ENCODE data around the gene SLC9A3. TPM values are rescaled to one million over a fixed set of nuclear protein-coding genes. Genes with fewer than 3 reads are reported as not detected.

The SLC9A3 gene
- total RNA-seq, 4 donors from 2014 or later = 4.8 to 701 (median 183) TPM

DNA sequence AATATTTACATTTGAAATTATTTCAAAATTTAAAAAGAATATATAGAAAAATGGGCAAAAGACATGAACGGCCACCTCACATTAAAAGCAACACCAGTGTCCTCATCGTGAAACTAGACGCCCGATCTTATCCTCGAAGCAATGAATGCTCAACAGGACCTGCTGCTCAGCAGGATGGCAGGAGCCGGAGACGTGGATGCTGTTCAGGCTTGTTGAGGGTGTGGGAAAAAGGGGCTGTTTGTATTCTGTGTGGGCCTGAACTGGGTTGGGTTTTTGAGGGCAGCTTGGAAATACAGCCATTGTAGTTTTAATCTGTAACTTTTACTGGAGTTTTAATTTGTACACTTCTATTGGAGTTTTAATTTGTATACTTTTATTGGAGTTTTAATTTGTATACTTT, 60.9 kb downstream of the SLC9A3 start:
- Histone ChIP-seq H3K27me3 (no peaks in the 10 kb centered on the region), H3K4me1 (no peaks in the 10 kb centered on the region), H3K36me3 (peaks cover 0 to 37% (median 8%) of the 10 kb centered on the region in 4 donors), H3K27ac (no peak overlapping the region), H3K4me3 (no peak overlapping the region), H3K9me3 (no peaks in the 10 kb centered on the region)
- 79 to 86% methylated on average over 7 of the region's 7 CpGs for WGBS, 2 donors (ENCODE audit: low coverage in 1 of 2)
- DNase-seq = no peak
- TF ChIP-seq, protein P1, sequence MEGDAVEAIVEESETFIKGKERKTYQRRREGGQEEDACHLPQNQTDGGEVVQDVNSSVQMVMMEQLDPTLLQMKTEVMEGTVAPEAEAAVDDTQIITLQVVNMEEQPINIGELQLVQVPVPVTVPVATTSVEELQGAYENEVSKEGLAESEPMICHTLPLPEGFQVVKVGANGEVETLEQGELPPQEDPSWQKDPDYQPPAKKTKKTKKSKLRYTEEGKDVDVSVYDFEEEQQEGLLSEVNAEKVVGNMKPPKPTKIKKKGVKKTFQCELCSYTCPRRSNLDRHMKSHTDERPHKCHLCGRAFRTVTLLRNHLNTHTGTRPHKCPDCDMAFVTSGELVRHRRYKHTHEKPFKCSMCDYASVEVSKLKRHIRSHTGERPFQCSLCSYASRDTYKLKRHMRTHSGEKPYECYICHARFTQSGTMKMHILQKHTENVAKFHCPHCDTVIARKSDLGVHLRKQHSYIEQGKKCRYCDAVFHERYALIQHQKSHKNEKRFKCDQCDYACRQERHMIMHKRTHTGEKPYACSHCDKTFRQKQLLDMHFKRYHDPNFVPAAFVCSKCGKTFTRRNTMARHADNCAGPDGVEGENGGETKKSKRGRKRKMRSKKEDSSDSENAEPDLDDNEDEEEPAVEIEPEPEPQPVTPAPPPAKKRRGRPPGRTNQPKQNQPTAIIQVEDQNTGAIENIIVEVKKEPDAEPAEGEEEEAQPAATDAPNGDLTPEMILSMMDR (IDR thresholded peaks at IDR 0.05) = no peak
- no peak for TF ChIP-seq POLR2A (IDR thresholded peaks at IDR 0.05)
- intact Hi-C loops (cut with DNase I; ENCODE audit: low total_unique reads) (loop anchor here (10.0 kb wide), 1 partner anchor 442 kb away; no protein-coding TSS in a partner anchor), in situ Hi-C loops (cut with MboI; ENCODE audit: low pct_ligation_motif_present in 1 of 4, low pct_unique_long_range_greater_than_20kb in 1 of 4, low sequenced_read_pairs in 3 of 4) (no loop called here)

DNA sequence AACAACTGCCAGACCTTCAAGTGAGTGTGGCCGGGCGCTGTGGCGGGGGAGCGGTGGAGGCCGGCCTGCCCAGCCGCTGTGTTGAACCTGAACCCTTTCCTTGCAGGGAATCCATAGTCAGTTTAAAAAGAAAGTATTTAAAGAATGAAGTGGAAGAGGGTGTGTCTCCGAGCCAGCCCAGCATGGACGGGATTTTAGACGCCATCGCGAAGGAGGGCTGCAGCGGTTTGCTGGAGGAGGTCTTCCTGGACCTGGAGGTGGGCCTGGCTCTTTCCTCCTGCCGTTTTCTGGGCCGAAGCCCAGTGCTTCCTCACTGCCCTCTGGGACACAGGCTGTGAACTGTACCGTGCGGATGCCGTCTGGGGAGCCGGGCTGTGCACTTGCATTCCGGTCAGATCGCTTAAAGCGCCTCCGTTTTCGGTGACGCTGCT, 62.2 kb downstream of the SLC9A3 start:
- no peak overlapping the region for H3K4me3 ChIP-seq
- intact Hi-C loops (cut with DNase I; ENCODE audit: low total_unique reads) = loop anchor here (10.0 kb wide), 1 partner anchor 443 kb away; no protein-coding TSS in a partner anchor
- TF ChIP-seq, protein P1 (IDR thresholded peaks at IDR 0.05) = no peak
- TF ChIP-seq EP300 (IDR thresholded peaks at IDR 0.05; ENCODE audit: low read depth) = no peak
- no peak for TF ChIP-seq POLR2A (IDR thresholded peaks at IDR 0.05)
- TF ChIP-seq POLR2AphosphoS5 (IDR thresholded peaks at IDR 0.05) = no peak

GRCh38 chr5:460273-460625, 64.0 kb downstream of the SLC9A3 start:
- no peak overlapping the region for H3K27ac ChIP-seq
- intact Hi-C loops (cut with DNase I; ENCODE audit: low total_unique reads) = loop anchor here (10.0 kb wide), 1 partner anchor 445 kb away; no protein-coding TSS in a partner anchor
- no peaks in the 10 kb centered on the region for H3K4me1 ChIP-seq
- H3K27me3 ChIP-seq = no peaks in the 10 kb centered on the region
- TF ChIP-seq POLR2A (IDR thresholded peaks at IDR 0.05) (no peak), POLR2AphosphoS5 (IDR thresholded peaks at IDR 0.05) (no peak), EP300 (IDR thresholded peaks at IDR 0.05; ENCODE audit: low read depth) (no peak)
- TF ChIP-seq, protein P1 (IDR thresholded peaks at IDR 0.05) = no peak
- in situ Hi-C loops (cut with MboI; ENCODE audit: low pct_ligation_motif_present in 1 of 4, low pct_unique_long_range_greater_than_20kb in 1 of 4, low sequenced_read_pairs in 3 of 4) = no loop called here
- no peak overlapping the region for H3K4me3 ChIP-seq
- WGBS, 2 donors (ENCODE audit: low coverage in 1 of 2) = 89% methylated on average over 8 of the region's 8 CpGs; no CpG with 5 or more reads in 1 of the 2 donors
- no peaks in the 10 kb centered on the region for H3K9me3 ChIP-seq
- peak; percentile 7 for DNase-seq
- peaks cover 0 to 56% (median 19%) of the 10 kb centered on the region in 4 donors for H3K36me3 ChIP-seq

More for the DNA sequence above, 62.2 kb downstream of the SLC9A3 start:
- no peaks in the 10 kb centered on the region for H3K4me1 ChIP-seq
- H3K27ac ChIP-seq = no peak overlapping the region
- WGBS, 2 donors (ENCODE audit: low coverage in 1 of 2) = 97 to 100% methylated on average over 5 to 24 of the region's 24 CpGs
- in situ Hi-C loops (cut with MboI; ENCODE audit: low pct_ligation_motif_present in 1 of 4, low pct_unique_long_range_greater_than_20kb in 1 of 4, low sequenced_read_pairs in 3 of 4) = no loop called here
- no peaks in the 10 kb centered on the region for H3K27me3 ChIP-seq
- H3K36me3 ChIP-seq = peaks cover 0 to 50% (median 12%) of the 10 kb centered on the region in 4 donors
- H3K9me3 ChIP-seq = no peaks in the 10 kb centered on the region
- peak; percentile 3 for DNase-seq

GRCh38 chr5:459562-460272, 64.5 kb downstream of the SLC9A3 start:
- in situ Hi-C loops (cut with MboI; ENCODE audit: low pct_ligation_motif_present in 1 of 4, low pct_unique_long_range_greater_than_20kb in 1 of 4, low sequenced_read_pairs in 3 of 4) = no loop called here
- no peaks in the 10 kb centered on the region for H3K9me3 ChIP-seq
- H3K4me1 ChIP-seq = no peaks in the 10 kb centered on the region
- H3K4me3 ChIP-seq = no peak overlapping the region
- no peaks in the 10 kb centered on the region for H3K27me3 ChIP-seq
- TF ChIP-seq EP300 (IDR thresholded peaks at IDR 0.05; ENCODE audit: low read depth) (no peak), POLR2AphosphoS5 (IDR thresholded peaks at IDR 0.05) (no peak), POLR2A (IDR thresholded peaks at IDR 0.05) (no peak)
- TF ChIP-seq, protein P1 (IDR thresholded peaks at IDR 0.05) = no peak
- DNase-seq = peak; percentile 4
- intact Hi-C loops (cut with DNase I; ENCODE audit: low total_unique reads) = loop anchor here (10.0 kb wide), 1 partner anchor 445 kb away; no protein-coding TSS in a partner anchor
- WGBS, 2 donors (ENCODE audit: low coverage in 1 of 2) = 94 to 100% methylated on average over 7 to 24 of the region's 24 CpGs
- no peak overlapping the region for H3K27ac ChIP-seq
- H3K36me3 ChIP-seq = peaks cover 0 to 56% (median 21%) of the 10 kb centered on the region in 4 donors

Data from transverse colon (tissue), 4 donors.